SK-N-SH treated with all-trans-retinoic acid at 6 μM for 48 hours (cell line): ENCODE measurements around the gene ZNF785.

ENCODE experiments used
- ARNTL ChIP-seq: fragments of 450-650 bp; formaldehyde crosslinking; IDR thresholded peaks from 2 replicates; pipeline ENCODE4 v1.5.0; 2020; ENCODE audit warnings: low read depth, mild to moderate bottlenecking, moderate library complexity, borderline replicate concordance
- CSDC2 ChIP-seq: fragments of 250-450 bp; sonication (Bioruptor Pico); IDR thresholded peaks from 2 replicates; pipeline ENCODE4 v1.5.0; 2020; ENCODE audit warnings: mild to moderate bottlenecking, moderate library complexity
- ESRRG ChIP-seq: fragments of 250-450 bp; sonication (Bioruptor Pico); IDR thresholded peaks from 2 replicates; pipeline ENCODE4 v1.6.1; 2021; ENCODE audit warnings: mild to moderate bottlenecking
- ISL1 ChIP-seq: fragments of 250-450 bp; sonication (Bioruptor Pico); IDR thresholded peaks from 2 replicates; pipeline ENCODE4 v2.1.2; 2022; ENCODE audit warnings: mild to moderate bottlenecking, moderate library complexity
- OSR1 ChIP-seq: fragments of 250-450 bp; sonication (Bioruptor Pico); IDR thresholded peaks from 2 replicates; pipeline ENCODE4 v1.8.0; 2022; ENCODE audit warnings: moderate library complexity, mild to moderate bottlenecking, inconsistent platforms
- RARB ChIP-seq: fragments of 250-450 bp; sonication (Bioruptor Pico); IDR thresholded peaks from 2 replicates; pipeline ENCODE4 v1.8.0; 2021; ENCODE audit warnings: mild to moderate bottlenecking, moderate library complexity
- ZFP3 ChIP-seq: fragments of 250-450 bp; sonication (Bioruptor Pico); IDR thresholded peaks from 2 replicates; pipeline ENCODE4 v1.5.0; 2020; ENCODE audit warnings: mild to moderate bottlenecking, moderate library complexity
- ZFP30 ChIP-seq: fragments of 450-650 bp; formaldehyde crosslinking; IDR thresholded peaks from 2 replicates; pipeline ENCODE4 v1.5.0; 2022; ENCODE audit warnings: mild to moderate bottlenecking, moderate library complexity
- ZNF565 ChIP-seq: fragments of 450-650 bp; formaldehyde crosslinking; conservative IDR thresholded peaks from 2 replicates; pipeline ENCODE4 v1.5.0; 2020; ENCODE audit warnings: low read depth, mild to moderate bottlenecking, moderate library complexity
- TF ChIP-seq, protein P1 (sequence below): fragments of 250-450 bp; sonication (Bioruptor Pico); IDR thresholded peaks from 2 replicates; pipeline ENCODE4 v1.8.0; 2020; ENCODE audit warnings: mild to moderate bottlenecking, moderate library complexity, borderline replicate concordance
- TF ChIP-seq, protein P2 (sequence below): fragments of 250-450 bp; sonication (Bioruptor Pico); IDR thresholded peaks from 2 replicates; pipeline ENCODE4 v1.8.0; 2021; ENCODE audit warnings: low read depth, mild to moderate bottlenecking, moderate library complexity, borderline replicate concordance

DNA sequence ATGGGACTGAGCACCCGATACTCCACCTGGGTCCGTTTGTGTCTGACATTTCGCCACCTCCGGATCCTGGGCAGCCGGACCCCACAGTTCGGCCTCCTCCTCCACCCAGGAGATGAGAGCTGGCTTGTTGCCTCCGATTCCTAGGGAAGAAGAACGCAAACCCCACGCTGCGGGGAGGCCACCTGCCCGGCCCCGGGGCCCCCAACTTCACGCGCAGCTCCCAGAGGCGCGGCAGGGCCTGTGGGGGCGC is 27.9 kb downstream of the ZNF785 start:
- TF ChIP-seq ARNTL (CRISPR knock-in tag) (no peak), CSDC2 (no peak), OSR1 (CRISPR knock-in tag) (no peak), ESRRG (CRISPR knock-in tag) (no peak), ZNF565 (no peak), ZFP30 (CRISPR knock-in tag) (no peak), RARB (CRISPR knock-in tag) (no peak), ISL1 (no peak), ZFP3 (CRISPR knock-in tag) (no peak)
- TF ChIP-seq, protein P1, sequence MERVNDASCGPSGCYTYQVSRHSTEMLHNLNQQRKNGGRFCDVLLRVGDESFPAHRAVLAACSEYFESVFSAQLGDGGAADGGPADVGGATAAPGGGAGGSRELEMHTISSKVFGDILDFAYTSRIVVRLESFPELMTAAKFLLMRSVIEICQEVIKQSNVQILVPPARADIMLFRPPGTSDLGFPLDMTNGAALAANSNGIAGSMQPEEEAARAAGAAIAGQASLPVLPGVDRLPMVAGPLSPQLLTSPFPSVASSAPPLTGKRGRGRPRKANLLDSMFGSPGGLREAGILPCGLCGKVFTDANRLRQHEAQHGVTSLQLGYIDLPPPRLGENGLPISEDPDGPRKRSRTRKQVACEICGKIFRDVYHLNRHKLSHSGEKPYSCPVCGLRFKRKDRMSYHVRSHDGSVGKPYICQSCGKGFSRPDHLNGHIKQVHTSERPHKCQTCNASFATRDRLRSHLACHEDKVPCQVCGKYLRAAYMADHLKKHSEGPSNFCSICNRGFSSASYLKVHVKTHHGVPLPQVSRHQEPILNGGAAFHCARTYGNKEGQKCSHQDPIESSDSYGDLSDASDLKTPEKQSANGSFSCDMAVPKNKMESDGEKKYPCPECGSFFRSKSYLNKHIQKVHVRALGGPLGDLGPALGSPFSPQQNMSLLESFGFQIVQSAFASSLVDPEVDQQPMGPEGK (CRISPR knock-in tag) = no peak
- TF ChIP-seq, protein P2, sequence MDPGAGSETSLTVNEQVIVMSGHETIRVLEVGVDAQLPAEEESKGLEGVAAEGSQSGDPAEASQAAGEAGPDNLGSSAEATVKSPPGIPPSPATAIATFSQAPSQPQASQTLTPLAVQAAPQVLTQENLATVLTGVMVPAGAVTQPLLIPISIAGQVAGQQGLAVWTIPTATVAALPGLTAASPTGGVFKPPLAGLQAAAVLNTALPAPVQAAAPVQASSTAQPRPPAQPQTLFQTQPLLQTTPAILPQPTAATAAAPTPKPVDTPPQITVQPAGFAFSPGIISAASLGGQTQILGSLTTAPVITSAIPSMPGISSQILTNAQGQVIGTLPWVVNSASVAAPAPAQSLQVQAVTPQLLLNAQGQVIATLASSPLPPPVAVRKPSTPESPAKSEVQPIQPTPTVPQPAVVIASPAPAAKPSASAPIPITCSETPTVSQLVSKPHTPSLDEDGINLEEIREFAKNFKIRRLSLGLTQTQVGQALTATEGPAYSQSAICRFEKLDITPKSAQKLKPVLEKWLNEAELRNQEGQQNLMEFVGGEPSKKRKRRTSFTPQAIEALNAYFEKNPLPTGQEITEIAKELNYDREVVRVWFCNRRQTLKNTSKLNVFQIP (CRISPR knock-in tag) = no peak
